Measurements from ENCODE around the gene NIPAL4.

NIPAL4 gene

GRCh38 chr5:157516006-157516405 lies 56.0 kb downstream of the NIPAL4 start:
- no peak for DNase-seq (ENCODE audit: low read depth, low spot score)

GRCh38 chr5:157516626-157517325 lies 56.8 kb downstream of the NIPAL4 start:
- peak; percentile 26 for DNase-seq (ENCODE audit: low read depth, low spot score)

- no peak for DNase-seq (ENCODE audit: low read depth, low spot score)
Measured at GRCh38 chr5:157518963-157519362, 59.0 kb downstream of the NIPAL4 start.

GRCh38 chr5:157519579-157520253 lies 59.7 kb downstream of the NIPAL4 start:
- DNase-seq (ENCODE audit: low read depth, low spot score): no peak

DNA sequence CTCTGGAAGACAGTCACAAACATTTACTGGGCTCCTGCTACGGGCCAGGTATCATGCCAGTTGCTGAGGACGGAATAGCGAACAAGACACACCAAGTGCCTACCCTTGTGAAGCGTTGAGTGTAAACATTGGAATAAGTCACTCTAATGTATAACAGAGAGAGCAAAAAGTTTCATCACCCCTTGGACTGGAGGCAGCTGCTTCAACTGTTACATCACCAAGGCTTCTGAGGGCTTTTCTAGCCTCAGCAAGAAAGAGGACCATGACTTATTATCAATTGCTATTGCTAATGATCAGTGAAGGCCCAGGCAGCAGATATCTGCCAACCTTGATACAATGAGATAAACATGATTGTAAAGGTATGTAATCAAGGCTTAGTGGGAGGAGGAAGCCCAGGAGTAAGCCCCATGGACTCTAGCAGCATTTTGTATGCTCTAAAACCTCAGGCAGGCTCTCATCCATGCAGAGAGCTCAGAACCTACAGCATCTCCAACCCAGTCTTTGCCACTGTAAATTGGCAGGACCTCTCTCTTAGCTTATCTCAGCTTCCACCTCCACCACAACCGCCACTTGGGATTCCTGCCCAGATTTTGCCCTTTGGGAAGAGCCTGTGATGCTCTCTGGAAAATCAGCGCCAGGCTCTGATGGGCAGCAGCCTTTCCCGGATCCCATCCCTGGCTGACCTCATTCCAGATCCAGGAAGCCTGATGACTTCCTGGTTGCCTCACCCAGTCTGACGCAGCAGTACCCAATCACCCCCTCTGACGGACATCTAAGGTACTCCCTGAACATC lies 61.1 kb downstream of the NIPAL4 start:
- DNase-seq (ENCODE audit: low read depth, low spot score): no peak

GRCh38 chr5:157521704-157522029 lies 61.7 kb downstream of the NIPAL4 start:
- no peak for DNase-seq (ENCODE audit: low read depth, low spot score)

GRCh38 chr5:157523976-157524375 lies 64.0 kb downstream of the NIPAL4 start:
- no peak for DNase-seq (ENCODE audit: low read depth, low spot score)

Data from brain pericyte (primary cell).